Stomach smooth muscle (tissue), 2 donors: ENCODE data around the gene MBD3L3.
"Not testable (repeated sequence)": the region's sequence is repeated elsewhere in the genome, so short reads cannot be mapped to it uniquely, and the experiment has no call there.

Experiments
- H3K27ac ChIP-seq: one replicate; pipeline ENCODE4 v1.7.0; 2013; ENCODE audit warnings: mild to moderate bottlenecking, low read length, inconsistent platforms
- H3K27me3 ChIP-seq, 2 donors: one replicate each; pipeline ENCODE4 v1.7.0; 2013; ENCODE audit warnings: low read length in 2 of 2; ENCODE audit not compliant: insufficient read depth in 2 of 2, control insufficient read depth in 1 of 2
- H3K36me3 ChIP-seq, 2 donors: one replicate each; pipeline ENCODE4 v1.7.0; 2013; ENCODE audit warnings: low read length in 2 of 2; ENCODE audit not compliant: control insufficient read depth in 2 of 2, insufficient read depth in 2 of 2
- H3K4me1 ChIP-seq: one replicate; pipeline ENCODE4 v1.7.0; 2013; ENCODE audit warnings: low read length; ENCODE audit not compliant: control insufficient read depth, insufficient read depth
- H3K4me3 ChIP-seq, 2 donors: one replicate each; pipeline ENCODE4 v1.7.0; 2013; ENCODE audit warnings: low read length in 2 of 2
- H3K9ac ChIP-seq, 2 donors: one replicate each; pipeline ENCODE4 v1.7.0; 2013; ENCODE audit warnings: low read length in 2 of 2, mild to moderate bottlenecking in 1 of 2
- H3K9me3 ChIP-seq, 2 donors: one replicate each; pipeline ENCODE4 v1.7.0; 2013; ENCODE audit warnings: low read length in 2 of 2; ENCODE audit not compliant: control insufficient read depth in 2 of 2
- donor health status: healthy.
- donor health status: Pancreatic carcinoma.

The MBD3L3 gene

GRCh38 chr19:7028790-7029189 is 29.7 kb downstream of the MBD3L3 start:
- not testable (repeated sequence) for H3K27me3 ChIP-seq, H3K4me1 ChIP-seq, H3K9ac ChIP-seq, H3K9me3 ChIP-seq, H3K36me3 ChIP-seq, H3K27ac ChIP-seq, H3K4me3 ChIP-seq

- not testable (repeated sequence) for H3K4me1 ChIP-seq, H3K27me3 ChIP-seq, H3K36me3 ChIP-seq, H3K4me3 ChIP-seq, H3K27ac ChIP-seq, H3K9ac ChIP-seq, H3K9me3 ChIP-seq
These were observed 37.1 kb downstream of the MBD3L3 start, which contains the start of gene MBD3L2B for GRCh38 chr19:7021331-7021730. Gene MBD3L2B (minus strand): TSS chr19:7021431. CDS start chr19:7021397, 34 bp downstream.

GRCh38 chr19:7018828-7019227 is 39.6 kb downstream of the MBD3L3 start:
- H3K4me1 ChIP-seq = no peaks in the 10 kb centered on the region
- no peak overlapping the region for H3K9ac ChIP-seq
- no peaks in the 10 kb centered on the region for H3K9me3 ChIP-seq
- no peaks in the 10 kb centered on the region for H3K27me3 ChIP-seq
- no peak overlapping the region for H3K27ac ChIP-seq
- H3K36me3 ChIP-seq = no peaks in the 10 kb centered on the region
- no peak overlapping the region for H3K4me3 ChIP-seq

GRCh38 chr19:7013678-7014077 is 44.8 kb downstream of the MBD3L3 start:
- H3K27me3 ChIP-seq = no peaks in the 10 kb centered on the region
- no peak overlapping the region for H3K9ac ChIP-seq
- H3K9me3 ChIP-seq = no peaks in the 10 kb centered on the region
- H3K36me3 ChIP-seq = no peaks in the 10 kb centered on the region
- no peak overlapping the region for H3K27ac ChIP-seq
- no peak overlapping the region for H3K4me3 ChIP-seq
- no peaks in the 10 kb centered on the region for H3K4me1 ChIP-seq

- Histone ChIP-seq H3K27ac (no peak overlapping the region), H3K27me3 (no peaks in the 10 kb centered on the region), H3K36me3 (no peaks in the 10 kb centered on the region), H3K4me1 (no peaks in the 10 kb centered on the region), H3K9me3 (no peaks in the 10 kb centered on the region), H3K9ac (no peak overlapping the region), H3K4me3 (no peak overlapping the region)
These were observed 47.5 kb downstream of the MBD3L3 start for GRCh38 chr19:7010722-7011593.

- peaks cover 0 to 5% of the 10 kb centered on the region in 2 donors for H3K27me3 ChIP-seq
- H3K4me3 ChIP-seq = no peak overlapping the region
- no peaks in the 10 kb centered on the region for H3K9me3 ChIP-seq
- no peak overlapping the region for H3K9ac ChIP-seq
- H3K27ac ChIP-seq = no peak overlapping the region
- H3K4me1 ChIP-seq = no peaks in the 10 kb centered on the region
- H3K36me3 ChIP-seq = no peaks in the 10 kb centered on the region
These were observed 50.6 kb downstream of the MBD3L3 start for GRCh38 chr19:7007859-7008258.
